GM19397 (cell line): ENCODE data around the gene CARD16.
"Not testable (repeated sequence)": the region's sequence is repeated elsewhere in the genome, so short reads cannot be mapped to it uniquely, and the experiment has no call there.

Experiments
- ATAC-seq: cut with Tn5 transposase; IDR thresholded peaks from one replicate; pipeline ENCODE4 v1.9.1; 2021; ENCODE audit warnings: mild to moderate bottlenecking, moderate library complexity; ENCODE audit not compliant: unreplicated experiment

The CARD16 gene

GRCh38 chr11:105051559-105051958 lies 6.4 kb upstream of the CARD16 start:
- ATAC-seq: no peak

- no peak for ATAC-seq
These were observed 4.3 kb upstream of the CARD16 start for GRCh38 chr11:105049481-105049880.

GRCh38 chr11:105046898-105047579 lies 1.9 kb upstream of the CARD16 start:
- ATAC-seq: no peak

DNA sequence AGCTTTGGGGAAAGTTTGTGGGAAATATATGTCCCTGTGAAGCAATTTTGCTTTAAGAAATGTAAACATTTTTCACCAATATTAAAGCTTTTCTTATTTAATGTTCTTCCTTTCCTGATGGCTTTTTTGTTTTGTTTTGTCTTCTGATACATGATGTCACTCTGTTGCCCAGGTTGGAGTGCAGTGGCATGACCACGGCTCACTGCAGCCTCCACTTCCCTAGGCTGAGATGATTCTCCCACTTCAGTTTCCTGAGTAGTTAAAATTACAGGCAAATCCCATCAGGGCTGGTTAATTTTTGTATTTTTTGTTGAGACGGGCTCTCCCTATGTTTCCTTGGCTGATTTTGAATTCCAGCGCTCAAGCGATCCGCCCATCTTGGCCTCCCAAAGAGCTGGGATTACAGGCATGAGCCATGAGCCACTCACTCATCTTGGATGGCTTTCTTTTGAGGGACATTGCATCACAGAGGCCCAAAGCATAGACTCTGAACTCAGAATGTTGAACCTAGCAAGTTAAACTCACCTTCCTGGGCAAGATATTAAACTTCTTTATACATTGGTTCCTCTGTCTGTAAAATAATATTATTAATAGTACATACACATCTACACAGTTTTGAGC lies 651 bp upstream of the CARD16 start:
- ATAC-seq: no peak

GRCh38 chr11:105042178-105042577 lies 3.0 kb downstream of the CARD16 start:
- ATAC-seq: no peak

DNA sequence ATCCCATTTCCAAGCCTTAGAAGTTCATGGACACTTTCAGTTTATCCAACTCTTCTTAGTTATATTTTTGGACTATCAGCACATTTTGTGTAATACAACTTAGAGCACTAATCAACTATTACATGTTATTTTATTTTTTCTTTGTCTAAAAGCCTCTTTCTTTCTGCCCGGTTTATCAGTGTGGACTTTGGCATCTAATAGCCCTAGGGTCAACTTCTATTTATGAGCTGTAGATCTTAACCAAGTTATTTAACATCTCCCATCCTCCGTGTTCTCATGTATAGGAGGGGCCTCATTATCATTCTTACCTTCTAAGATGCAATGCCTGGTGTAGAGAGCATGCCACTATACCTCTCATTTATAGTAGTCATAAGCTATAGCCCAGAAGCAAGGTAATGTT lies 4.4 kb downstream of the CARD16 start:
- ATAC-seq: no peak

GRCh38 chr11:105034813-105035620 lies 10.1 kb downstream of the CARD16 start, which contains the start of gene CASP1:
TSS of gene CASP1 (minus strand) at chr11:105035144. CDS start at chr11:105035113, 31 bp downstream.
- ATAC-seq: peak; percentile 88

- ATAC-seq: not testable (repeated sequence)
These were observed 10.7 kb downstream of the CARD16 start for GRCh38 chr11:105034388-105034787.

DNA sequence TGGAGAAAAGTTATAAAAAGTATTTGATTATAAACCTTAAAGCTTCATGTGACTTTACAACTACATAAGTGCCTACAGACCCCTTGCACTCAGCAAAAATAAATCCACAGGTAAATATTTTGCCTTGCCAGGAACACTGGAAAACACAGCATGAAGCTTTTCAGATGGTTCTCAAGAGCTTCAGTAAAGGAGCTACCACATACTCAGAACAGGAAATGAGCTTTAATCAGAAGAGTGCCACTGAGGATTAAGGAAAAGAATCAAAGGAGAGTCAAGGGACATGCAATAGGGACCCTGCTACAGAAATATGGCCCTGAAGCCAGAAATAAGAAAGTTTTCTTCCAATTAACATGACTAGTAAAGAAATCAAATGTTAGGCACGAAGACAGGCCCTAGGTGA lies 11.4 kb downstream of the CARD16 start:
- no peak for ATAC-seq

- ATAC-seq: no peak
These were observed 11.8 kb downstream of the CARD16 start for GRCh38 chr11:105033343-105033742.

- no peak for ATAC-seq
These were observed 12.6 kb downstream of the CARD16 start for GRCh38 chr11:105032495-105032894.

DNA sequence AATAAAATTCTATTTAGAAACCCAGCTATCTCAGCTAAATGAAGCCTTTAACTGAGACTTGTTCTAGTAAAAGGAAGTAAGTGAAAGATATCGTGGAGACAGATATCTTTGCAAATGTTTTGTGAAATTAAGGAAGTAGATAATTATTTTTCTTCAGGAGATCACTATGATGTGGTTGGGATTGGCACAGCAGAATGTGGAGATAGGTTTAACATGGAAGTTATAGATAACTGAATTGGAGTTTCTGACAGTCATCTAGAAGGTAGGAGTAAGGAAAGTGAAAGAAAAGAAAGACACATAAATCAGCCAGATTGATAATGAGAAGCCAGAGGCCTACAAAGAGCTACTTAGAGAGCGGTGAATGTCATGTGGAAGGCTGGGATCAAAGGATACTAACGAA lies 17.5 kb downstream of the CARD16 start:
- no peak for ATAC-seq

DNA sequence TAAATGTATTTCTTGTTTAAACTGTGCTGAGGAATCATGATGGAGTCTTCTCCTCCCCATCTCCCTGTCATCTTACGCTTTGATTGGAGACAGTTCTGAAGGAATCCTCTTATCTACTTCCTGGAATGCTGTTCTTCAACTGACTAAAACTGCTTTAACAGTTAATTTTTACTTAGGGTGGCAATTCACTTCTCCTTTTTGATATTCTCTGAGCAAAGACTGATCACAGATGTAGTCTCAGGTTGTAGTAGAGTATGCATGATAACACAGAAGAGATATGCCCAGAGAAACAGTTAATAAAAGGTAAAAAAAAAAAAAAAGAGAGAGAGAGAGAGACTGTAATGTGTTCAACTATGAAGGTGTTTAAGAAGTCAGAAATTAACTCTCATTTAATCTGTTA lies 20.7 kb downstream of the CARD16 start:
- ATAC-seq: no peak

GRCh38 chr11:105023003-105023402 lies 22.1 kb downstream of the CARD16 start, which contains the start of gene CASP5:
TSS of gene CASP5 (minus strand) at chr11:105023168. CDS start at chr11:105023136, 32 bp downstream.
- no peak for ATAC-seq

DNA sequence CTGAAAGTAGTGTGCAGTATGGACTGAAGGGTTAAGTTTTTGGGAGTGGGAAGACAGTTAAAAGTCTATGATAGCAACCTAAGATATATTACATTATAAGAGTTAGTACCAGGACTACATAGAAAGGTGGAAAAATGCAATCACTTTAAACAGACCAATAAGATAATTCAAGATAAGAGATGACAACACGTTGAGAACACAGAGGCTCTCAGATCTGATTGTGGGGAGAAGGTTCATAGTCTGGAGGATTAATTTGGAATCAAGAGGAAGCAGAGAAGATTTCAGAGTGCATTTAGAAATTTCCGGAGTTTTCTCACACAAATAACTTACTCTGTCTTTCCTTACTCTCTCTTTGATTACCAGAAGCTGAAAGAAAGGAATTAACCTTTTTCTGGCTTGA lies 22.6 kb downstream of the CARD16 start:
- ATAC-seq: no peak

DNA sequence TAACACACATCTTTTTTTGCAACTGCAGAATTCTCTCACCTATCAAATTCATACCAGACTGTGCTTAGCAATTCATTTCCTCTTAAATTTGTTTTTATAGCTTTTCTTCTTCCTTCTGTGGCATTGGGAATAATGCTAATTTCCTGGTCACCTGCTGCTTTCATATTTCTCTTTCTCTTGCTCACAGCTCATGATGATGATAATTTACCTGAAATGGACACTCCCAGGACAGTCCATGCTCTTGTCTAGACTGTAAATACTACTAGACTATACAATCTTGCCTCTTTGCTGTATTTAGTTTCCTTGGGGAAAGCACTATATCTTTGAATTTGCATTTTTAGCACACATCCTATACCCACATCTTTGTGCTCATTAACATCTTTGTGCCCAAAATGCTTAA lies 37.7 kb downstream of the CARD16 start:
- ATAC-seq: no peak

- ATAC-seq: no peak
These were observed 39.7 kb downstream of the CARD16 start for GRCh38 chr11:105005451-105005845.

- no peak for ATAC-seq
These were observed 41.1 kb downstream of the CARD16 start for GRCh38 chr11:105004021-105004420.

DNA sequence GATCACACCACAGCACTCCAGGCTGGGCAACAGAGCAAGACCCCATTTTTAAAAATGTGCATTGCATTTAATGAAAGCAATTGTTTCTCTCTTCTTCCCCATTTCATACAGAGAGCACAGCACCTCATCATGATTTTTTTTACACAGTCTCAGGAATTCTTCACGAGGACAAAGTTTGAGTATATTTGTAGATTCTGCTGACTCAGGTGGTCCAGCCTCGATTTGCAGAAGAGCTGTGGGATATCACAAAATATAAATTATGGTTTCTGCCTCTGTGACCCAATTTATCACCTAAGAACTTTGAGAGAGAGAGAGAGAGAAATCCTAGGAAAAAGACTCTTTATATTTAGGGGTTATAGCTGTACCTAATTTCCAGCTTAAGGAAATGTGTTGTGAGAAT lies 42.0 kb downstream of the CARD16 start:
- ATAC-seq: no peak

GRCh38 chr11:105000797-105001196 lies 44.3 kb downstream of the CARD16 start:
- peak; percentile 84 for ATAC-seq

DNA sequence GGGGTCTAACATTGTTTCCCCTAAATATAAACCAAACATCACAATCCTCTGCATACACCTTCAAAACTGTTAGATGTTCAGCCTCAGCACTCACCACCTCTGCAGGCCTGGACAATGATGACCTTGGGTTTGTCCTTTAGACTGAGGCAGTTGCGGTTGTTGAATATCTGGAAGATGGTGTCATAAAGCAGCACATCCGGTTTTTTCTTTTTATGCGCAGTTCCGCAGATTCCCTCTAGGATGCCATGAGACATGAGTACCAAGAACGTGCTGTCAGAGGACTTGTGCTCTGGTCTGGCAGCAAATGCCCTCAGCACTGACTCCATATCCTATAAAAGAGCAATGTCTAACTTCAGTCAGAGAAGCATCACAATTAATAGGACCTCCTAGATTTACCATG lies 45.0 kb downstream of the CARD16 start:
- no peak for ATAC-seq

DNA sequence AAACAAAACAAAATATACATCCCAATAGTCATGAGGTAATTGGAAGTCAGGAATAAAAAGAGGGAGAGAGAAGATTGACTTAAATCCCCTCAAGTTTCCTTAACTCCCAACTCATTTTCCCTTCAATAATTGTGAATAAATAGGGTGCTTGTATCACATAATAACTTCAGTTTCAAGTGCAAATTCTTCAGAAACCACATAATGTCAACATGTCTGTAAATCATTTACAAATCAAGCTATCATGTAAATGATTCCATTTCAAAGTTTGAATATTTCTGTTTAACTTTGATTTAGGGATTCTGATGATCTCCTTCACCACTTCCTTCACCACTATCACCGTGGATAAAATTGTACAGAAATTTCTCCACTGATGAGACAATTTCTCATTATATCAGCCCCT lies 45.4 kb downstream of the CARD16 start:
- no peak for ATAC-seq
